HG02763 (cell line): ENCODE data around the gene RBFOX1.

Experiments used
- ATAC-seq: cut with Tn5 transposase; IDR thresholded peaks from one replicate; pipeline ENCODE4 v1.9.1; 2021; ENCODE audit warnings: mild to moderate bottlenecking, moderate library complexity; ENCODE audit not compliant: unreplicated experiment

RBFOX1 gene

DNA sequence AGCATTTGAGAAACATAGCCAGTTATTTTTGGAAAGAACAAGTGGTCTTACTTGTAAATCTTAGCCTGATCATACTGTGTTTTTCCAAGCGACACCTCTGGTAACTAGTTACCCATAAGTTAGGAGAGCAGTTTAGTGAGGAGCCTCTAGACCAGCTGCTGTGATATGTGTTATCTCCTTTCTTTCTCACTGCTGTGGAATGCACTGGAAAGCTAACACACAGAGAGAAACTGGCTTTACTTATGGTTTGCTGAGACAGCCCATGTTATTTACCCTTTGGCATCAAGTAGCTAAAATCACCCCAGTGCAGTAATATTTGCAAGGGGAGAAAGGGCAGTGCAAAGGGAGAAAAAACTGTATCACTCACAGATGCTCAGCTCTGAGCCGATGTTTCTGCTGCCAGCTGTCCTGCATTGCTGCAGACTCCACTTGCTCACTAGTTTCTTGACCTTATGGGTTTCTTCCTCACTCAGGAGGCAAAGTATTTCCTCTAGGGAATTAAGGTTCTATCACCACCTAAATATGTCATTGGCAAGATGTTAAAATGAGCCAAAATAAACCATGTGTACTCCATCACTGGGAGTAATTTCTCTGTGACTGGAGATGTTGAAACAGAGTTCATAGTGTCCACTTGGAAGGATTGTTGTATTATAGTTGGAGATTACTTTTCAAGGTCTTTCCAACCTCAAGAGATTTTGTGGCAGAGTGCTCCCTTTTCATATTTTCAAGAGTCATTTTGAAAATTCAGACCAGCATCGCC lies 2.3 kb downstream of the RBFOX1 start:
- no peak for ATAC-seq

DNA sequence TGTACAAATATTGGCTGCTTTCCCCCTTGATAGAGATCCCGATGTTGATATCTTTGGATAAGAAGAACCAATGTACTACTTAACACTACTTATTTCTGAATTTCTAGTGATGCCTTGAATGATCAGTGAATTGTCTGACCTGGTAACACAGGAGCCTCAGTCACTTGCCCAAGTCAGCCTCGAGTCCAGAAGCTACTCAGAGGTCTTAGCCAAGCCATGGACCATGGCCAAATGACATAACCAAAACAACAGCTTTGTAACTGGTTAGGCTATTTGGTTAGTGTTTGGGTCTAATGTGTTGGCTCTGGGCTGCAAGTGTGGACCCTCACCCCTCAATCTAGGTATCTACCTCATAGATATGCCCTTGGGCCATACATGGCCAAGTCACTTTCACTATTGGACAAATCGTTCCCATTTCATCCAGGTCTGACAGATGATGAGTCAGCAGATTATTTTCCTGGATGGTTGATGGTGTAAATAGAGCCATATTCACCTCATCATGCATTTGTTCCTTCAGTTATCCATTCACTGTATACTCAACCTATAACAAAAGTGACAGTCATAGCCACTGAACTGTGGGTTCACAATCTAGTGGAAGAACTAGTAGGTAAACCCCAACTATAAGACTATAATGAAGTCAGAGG lies 3.5 kb downstream of the RBFOX1 start:
- no peak for ATAC-seq

DNA sequence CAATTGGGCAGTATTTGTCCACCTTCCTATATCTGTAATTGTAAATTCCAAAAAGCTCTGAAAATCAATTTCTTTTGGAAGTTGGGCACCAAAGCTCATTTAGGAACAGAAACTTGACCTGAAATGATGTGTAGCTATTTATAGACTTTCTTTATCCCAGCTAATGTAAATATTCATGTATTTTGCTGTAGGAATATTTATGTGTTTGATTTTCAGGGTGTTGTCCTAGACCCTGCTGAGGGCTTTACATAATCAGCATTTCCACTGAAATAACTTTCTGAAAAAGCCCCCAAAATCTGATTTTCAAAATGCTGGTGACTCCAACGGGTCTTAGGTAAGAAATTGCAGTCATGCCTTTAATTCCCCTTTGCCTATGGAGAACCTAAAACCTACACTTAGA lies 4.1 kb downstream of the RBFOX1 start:
- no peak for ATAC-seq

DNA sequence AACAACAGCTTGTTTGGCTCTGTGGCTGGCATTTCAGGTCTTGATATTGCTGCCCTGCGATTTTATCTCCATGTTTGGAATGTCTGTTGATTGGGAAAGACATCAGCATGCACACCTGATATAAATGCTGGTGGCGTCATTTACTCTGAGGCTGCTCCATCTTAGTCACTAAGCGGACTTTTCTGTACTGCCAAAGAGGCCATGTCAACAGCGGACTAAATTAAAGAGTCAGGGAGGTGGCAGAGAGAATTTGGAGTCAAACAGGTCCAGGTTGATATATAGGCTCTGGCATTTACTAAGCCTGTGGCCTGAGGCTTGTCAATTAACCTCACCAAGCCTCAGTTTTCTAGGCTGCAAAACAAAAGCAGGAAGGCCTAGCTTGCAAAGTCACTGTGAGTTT lies 6.2 kb downstream of the RBFOX1 start:
- no peak for ATAC-seq

DNA sequence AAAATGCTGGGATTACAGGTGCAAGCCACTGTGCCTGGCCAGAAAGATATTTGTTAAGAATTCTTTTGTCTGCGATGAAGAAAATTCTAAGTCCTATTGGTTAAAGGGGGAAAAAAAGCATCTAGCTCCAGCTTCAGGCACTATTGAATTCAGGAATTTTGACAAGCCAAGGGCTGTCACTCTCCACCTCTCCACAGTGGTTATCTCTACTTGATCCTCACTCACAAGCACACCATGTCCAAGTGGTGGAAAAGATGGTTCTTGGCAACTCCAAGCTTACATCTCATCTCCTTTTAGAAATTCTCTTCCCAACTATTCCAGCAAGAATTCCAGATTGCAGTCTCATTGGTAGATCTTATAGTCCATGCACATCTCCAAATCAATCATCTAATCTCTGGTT lies 7.1 kb downstream of the RBFOX1 start:
- no peak for ATAC-seq

DNA sequence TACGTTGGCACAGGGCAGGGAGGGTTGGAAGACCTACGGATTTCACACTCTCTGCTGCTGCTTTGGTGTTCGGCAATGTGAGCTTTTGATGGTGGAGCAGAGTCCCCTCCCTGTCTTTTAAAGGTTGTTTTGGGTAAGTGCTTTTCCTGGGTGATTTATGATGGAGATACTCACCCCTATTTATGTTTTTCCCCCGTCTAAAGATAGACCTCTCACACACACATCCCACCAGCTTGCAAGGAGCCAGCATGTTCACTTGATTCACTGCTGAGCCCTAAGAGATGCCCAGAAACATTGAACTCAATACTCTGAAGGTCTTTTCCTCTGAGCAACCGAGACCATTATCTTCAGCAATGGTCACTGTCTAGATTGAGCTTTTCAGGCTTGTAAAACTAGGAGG lies 8.3 kb downstream of the RBFOX1 start:
- ATAC-seq = no peak

DNA sequence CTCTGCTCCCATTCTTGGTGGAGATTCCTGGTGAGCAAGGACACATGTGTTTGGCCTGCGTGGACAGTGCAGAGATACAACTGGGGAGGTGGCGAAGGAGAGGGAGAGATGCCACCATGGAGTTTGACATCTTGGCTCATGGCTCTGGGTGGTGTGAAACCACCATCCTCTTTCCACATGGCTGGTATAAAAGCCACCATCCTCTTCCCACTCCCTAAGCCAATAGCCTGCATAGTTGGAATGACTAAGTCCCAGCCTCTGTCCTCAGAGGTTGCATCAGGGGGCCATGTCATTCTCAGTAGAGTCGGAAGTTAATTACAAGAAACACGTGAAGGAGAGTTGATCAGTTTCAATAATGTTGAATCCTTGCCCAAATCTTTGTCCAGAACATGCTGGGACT lies 10.0 kb downstream of the RBFOX1 start:
- no peak for ATAC-seq

DNA sequence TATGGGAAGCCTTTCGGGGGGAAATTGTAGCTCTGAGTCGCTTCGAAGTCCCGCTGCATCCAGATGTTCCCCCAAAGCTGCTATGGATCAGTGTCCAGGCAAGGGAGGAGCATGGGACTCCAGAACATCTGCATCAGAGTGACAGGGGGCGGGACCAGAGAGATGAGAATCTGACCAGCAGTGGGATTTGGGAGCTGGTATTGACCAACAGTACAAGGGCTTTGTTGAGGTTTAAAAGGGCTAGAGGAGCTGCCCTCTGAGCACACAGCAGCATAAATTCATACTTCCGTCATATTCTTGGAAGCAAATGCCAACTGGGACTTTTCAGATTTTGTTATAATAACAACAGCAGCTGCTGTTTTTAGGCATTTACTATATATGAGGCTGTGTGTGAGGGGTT lies 10.6 kb downstream of the RBFOX1 start:
- no peak for ATAC-seq

DNA sequence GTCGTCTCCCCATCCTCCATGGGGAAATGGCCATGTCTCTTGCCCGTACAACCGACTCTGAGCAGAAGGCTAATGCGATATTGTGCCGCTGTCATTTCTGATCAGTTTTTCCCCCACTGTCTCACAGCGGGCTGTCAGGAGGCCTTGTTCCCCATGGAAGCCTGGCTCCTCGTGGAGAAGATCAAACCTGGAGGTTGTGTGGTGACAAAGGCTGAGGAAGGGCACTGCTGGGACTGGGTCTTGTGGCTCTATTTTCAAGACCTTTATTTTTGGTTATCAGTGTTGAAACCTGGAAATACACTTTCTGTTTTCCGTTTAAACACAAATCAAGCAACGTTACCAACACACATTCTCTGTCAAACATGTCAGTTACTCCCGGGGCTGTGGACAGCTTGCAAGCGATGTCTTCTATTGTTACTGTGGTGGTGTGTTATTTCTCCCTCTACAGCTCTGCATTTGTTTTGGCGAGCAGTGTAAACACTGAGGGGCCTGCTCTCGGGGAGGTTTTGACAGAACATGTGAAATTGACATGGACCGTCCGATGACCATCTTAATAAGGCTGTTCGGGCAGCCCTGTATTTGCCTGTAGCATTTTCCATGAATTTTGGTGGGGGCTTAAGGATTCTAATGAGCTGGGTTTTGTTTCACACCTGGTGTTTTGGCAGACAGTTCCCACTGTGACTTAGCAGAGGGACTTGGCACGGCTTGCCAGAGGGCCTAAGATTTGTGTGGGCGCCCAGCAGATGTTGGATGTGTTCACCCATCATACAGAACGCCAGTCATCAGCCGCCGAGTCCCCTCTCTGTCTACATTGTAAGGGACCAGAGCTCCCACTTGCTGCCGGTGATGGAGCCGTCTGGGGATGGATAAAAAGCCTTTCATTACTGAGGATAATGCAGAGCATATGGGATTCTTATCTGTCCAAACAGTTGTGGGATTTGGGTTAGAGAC lies 12.5 kb downstream of the RBFOX1 start:
- ATAC-seq = no peak

DNA sequence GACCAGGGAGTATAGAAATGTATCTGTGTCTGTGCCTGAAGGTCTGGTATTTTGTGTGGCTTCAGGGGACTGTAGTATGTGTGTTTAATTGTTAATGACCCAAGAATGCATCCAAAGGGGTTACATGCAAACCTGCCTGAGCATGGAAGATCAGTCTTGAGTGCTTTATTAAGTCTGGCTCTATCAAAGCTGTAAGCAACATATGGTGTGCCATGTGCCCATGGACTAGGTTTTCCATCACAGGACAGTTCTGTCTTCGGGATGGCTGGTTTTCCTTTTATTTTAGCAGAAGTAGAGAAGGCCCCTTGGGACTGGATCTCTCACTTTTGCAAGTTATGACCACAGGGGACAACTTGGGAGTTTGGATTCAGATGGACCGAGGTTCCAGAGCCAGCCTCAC lies 18.2 kb downstream of the RBFOX1 start:
- no peak for ATAC-seq

DNA sequence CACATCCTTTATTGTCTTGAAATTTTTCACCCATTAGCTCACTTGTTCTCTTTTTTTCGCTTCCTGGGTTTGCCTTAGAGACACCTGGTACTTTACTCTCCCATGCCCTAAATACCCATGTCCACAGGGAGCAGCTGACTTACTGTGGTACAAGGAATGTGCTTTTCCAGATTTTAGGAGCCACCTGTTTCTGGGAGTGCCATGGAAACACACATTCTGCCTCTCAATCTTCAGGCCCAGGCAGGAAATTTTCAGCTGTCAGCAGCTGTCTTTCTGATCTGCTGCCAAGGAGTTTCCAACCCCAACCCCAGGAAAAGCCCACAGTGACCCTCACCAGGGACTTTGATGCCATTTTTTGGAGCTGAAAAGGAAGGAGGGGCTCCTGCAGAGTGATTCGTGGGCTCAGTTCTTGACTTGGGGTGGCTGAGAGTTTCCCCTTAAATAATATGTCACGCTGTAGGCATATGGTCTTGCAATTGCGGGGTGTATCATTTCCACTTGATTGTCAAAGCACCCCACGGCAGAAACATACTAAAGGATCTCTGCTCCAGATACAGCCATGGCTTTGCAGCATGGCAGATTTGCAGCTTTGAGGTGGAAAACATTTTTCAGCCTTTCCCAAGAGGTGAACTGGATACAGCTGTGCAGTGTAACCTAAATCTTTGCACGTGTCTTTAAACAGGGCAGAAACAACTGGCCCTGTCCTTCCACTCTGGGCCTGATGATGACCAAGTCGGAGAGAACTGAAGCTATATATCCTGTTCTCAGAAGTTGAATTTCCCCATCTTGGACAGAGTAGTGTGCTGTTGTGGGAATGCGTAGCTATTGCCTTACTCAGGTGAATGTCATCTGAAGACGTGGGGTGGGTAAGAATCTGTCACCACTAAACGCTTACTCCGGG lies 19.2 kb downstream of the RBFOX1 start:
- no peak for ATAC-seq

DNA sequence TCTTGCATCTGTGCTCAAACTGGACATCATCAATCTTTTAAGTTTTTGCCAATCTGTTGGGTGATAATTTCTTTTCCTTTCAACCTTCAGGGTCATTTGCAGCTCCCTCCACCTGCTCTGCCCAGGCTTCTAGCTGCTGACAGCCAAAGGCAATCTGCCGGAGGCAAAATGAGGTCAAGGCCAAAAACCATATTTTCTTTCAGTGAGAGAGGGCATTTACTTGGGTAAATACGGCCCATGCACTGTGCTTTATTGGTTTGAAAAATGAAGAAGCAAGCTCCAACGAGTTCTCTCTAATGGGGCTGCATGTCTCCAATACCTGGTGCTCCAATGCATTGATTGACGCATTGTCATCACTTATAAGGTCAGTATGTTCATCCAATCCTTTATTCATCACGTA lies 23.1 kb downstream of the RBFOX1 start:
- no peak for ATAC-seq

DNA sequence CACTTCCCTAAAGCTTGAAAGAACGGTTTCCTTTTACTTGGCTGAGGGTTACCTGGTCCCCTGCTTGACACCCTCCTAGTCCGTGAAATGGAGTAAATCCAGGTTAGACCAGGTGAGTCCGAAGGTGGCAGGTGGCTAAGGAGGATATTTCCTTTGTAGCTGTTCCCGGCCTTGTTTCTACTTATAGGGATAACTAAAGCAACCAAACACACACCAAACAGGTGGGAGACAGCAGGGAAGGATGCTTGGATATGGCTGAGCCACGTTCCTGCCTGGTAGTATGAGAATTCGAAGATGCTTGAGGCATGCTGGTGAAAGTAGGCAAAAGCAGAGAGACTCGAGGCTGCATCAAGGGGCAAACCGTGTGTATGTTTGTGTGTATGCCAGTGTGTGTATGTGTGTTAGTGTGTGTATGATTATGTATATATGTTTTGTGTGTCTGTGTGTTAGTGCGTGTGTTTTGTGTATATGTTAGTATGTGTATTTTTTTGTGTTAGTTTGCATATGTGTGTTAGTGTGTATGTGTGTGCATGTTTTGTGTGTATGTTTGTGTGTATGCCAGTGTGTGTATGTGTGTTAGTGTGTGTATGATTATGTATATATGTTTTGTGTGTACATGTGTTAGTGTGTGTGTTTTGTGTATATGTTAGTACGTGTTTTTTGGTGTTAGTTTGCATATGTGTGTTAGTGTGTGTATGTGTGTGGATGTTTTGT lies 28.9 kb downstream of the RBFOX1 start:
- ATAC-seq = no peak

DNA sequence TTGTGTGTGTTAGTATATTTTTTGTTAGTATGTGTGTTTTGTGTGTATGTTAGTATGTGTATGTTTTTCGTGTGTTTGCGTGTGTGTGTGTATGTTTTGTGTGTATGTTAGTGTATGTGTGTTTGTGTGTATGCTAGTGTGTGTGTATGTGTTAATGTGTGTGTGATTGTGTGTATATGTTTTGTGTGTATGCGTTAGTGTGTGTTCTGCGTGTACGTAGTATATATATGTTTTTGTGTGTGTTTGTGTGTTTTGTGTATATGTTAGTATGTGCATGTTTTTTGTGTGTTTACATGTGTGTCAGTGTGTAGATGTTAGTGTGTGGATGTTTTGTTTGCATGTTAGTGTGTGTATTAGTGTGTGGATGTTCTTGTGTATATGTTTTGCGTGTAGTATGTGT lies 29.6 kb downstream of the RBFOX1 start:
- no peak for ATAC-seq

DNA sequence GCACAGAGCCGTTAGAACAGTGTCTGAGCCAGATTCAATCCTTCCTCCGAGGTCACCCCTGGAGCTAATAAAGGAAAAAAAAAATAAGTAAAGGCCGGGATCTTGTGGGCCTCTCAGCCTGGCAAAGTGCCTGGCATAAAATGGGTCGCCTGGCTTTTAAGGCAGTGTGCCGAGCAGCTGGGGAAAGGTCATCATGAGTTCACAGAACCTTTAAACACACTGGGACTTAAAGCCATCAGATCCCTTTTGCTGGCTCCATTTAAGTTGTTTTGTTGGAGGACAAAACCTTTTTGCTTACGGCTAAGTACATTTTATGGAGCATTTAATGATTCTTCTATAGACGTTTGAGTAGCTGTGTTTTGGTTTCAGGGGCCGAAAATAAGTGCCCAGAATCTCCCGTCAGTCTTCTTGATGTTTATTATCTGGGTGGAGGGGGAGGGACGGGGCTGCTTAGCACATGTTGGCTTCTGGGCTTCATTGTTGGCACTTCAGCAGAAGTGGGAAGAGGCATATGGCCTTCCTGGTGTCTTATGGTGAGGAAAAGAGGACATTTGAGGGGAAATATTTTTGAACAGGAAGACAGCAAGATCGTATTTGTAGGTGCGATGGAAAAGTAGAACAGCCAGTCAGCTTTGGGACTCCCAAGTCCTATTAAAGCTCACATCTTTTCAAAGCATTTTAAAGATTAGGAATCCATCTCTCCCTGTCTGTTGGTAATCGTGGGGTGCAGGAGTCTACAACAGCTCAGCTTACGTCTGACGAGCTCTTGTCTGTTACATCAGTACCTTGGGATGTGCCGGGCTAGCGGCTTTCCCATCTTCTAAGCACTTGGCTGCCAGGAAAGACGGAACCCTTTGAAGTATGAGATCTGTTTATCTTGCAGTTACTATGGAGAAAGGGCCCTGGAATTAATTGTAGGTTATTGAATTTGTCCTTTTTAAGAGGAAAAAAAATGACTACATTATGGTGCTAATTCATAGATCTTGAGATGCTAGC lies 31.1 kb downstream of the RBFOX1 start:
- no peak for ATAC-seq

DNA sequence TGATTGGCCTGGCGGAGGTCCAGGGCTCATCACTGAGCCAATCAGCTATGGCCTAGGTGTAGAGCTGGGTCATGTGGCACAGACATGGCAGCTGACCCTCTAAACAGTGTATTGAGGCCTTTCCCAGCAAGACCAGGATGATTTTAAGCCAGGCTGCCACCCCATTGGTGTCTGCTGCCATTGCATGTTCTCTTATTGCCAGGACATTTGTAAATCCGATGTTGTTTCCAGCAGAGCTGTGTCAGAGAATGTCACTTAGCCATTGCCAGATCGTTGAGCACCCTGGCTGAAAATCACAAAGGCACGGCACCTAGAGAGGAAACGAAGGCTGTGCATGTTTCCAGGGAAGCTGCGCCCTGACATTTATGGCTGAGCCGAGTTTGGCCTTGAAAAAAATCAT lies 33.4 kb downstream of the RBFOX1 start:
- ATAC-seq = no peak

DNA sequence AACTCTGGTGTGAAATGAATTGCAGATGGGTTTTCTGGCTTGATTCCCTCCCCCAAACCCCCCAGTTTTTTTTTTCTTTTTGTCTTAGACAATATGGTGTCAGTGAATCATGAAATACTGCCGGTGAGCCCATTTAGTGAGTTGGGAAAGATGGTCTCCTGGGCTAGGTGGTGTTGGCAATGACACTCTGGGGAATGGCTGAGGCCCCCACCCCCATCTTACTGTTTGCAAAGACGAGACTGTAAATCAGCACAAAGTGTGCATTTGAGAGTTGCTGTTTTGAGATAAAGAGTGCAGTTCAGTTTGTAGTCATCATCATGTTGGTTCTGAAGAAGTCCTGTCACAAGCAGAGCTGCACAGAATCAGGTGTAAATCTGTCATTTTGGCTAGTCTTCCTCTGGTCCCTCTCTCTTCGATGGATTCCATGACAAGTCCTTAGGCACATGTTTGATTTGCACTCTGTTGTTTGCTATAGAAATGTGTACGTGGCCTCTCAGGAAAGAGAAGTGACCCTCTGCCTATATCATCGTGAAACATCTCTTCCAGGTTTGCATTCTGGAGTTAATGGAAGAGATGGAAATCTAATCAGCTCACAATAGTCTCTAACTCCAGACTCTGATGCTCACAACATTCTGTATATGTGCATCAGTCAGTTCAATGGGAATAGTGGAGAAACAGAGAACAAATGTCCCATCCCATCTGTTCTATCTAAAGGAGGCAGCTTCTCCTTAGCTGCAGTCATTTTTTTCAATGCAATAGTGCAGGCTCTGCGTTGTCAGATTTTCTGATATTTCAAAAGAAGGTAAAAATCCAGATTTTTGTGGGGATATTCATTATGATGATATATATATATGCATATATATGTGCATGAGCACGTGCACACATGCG lies 34.6 kb downstream of the RBFOX1 start:
- ATAC-seq = no peak

DNA sequence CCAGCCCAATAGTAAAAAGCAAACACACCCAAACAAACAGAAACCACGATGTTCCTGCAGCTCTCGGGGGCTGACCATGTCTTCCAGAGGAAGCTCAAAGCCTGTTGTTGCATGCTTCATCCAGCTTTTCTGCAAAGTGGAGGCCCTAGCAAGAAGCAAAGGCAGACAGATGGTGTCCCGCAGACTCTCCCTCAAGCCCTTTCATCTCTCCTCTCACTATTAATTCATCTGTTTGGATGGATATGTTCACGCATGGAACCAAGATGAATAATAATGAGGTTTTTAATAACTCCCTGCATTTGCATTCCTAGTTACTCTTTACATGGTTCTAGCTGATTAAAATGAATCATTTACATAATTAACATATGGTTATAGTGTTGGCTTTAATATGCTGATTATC lies 36.6 kb downstream of the RBFOX1 start:
- no peak for ATAC-seq
